GM12891 (cell line): ENCODE measurements around the gene GLTP.
"Not testable (repeated sequence)": the region's sequence is repeated elsewhere in the genome, so short reads cannot be mapped to it uniquely, and the experiment has no call there.

Experiments
- DNase-seq: peaks from one replicate; pipeline ENCODE4 v3.0.0; 2011; ENCODE audit warnings: low spot score; ENCODE audit not compliant: insufficient read length
- FAIRE-seq: peaks from 2 replicates; lab custom pipeline; 2011; peaks lifted over from hg19 to GRCh38; lab: Jason Lieb, UNC
- PAX5 ChIP-seq: IDR thresholded peaks from 2 replicates; pipeline ENCODE4 v1.6.1; 2011; ENCODE audit warnings: low read length, moderate library complexity, mild to moderate bottlenecking; ENCODE audit not compliant: insufficient read depth, severe bottlenecking
- POLR2A ChIP-seq: IDR thresholded peaks from 2 replicates; pipeline ENCODE4 v1.6.1; 2011; ENCODE audit warnings: low read depth, low read length, control low read depth
- POLR2AphosphoS5 ChIP-seq: IDR thresholded peaks from 2 replicates; pipeline ENCODE4 v1.6.1; 2011; ENCODE audit warnings: low read depth, low read length, control low read depth
- POU2F2 ChIP-seq: IDR thresholded peaks from 2 replicates; pipeline ENCODE4 v1.6.1; 2011; ENCODE audit warnings: low read depth, mild to moderate bottlenecking, control low read depth, low read length, moderate library complexity
- SPI1 ChIP-seq: IDR thresholded peaks from 2 replicates; pipeline ENCODE4 v1.6.1; 2011; ENCODE audit warnings: low read depth, low read length, control low read depth
- TAF1 ChIP-seq: IDR thresholded peaks from 2 replicates; pipeline ENCODE4 v1.6.1; 2011; ENCODE audit warnings: low read depth, low read length, control low read depth

GLTP gene

DNA sequence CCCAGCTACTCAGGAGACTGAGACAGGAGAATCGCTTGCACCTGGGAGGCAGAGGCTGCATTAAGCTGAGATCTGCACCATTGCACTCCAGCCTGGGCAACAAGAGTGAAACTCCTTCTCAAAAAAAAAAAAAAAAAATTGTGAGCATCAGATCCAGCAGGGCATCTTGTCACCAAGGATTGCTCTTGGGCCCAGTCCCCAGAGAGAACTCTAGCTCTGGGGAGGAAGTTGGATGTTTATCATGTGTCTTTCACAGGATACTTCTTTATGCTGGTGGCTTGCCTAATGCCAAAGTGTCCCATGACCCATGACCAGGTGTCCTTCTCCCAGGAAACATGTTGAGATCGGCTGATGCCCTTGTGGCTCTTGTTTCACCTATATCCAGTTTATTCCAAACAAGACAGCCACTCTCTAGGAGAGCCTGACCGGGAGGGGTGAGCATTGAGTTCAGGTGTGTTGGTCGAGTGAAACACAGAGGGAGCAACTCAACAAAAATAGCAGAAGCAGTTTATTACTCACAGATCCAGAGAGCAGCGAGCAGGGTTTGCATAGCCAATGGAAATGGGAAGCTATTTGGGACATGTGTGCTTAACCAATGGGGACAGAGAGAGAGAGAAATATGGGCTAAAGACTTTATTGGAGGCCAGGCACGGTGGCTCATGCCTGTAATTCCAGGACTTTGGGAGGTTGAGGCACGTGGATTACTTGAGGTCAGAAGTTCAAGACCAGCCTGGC, 13.1 kb upstream of the GLTP start:
- no peak for DNase-seq
- FAIRE-seq: no peak
- TF ChIP-seq SPI1 (no peak; the same call in 1 of the 2 replicates), PAX5 (no peak), POU2F2 (no peak), POLR2A (no peak), POLR2AphosphoS5 (no peak)

- no peak for TF ChIP-seq TAF1
- no peak for TF ChIP-seq POU2F2
- TF ChIP-seq PAX5: no peak
- no peak for TF ChIP-seq POLR2AphosphoS5
- TF ChIP-seq POLR2A: no peak
- no peak for TF ChIP-seq SPI1
- DNase-seq (no peak), FAIRE-seq (peak; percentile 85)
These were observed 12.4 kb upstream of the GLTP start for GRCh38 chr12:109892748-109893147.

GRCh38 chr12:109892165-109892715, 11.9 kb upstream of the GLTP start:
- FAIRE-seq (no peak), DNase-seq (no peak)
- TF ChIP-seq PAX5: no peak
- TF ChIP-seq POLR2AphosphoS5: no peak
- TF ChIP-seq POU2F2: no peak
- no peak for TF ChIP-seq TAF1
- no peak for TF ChIP-seq SPI1
- TF ChIP-seq POLR2A: no peak

DNA sequence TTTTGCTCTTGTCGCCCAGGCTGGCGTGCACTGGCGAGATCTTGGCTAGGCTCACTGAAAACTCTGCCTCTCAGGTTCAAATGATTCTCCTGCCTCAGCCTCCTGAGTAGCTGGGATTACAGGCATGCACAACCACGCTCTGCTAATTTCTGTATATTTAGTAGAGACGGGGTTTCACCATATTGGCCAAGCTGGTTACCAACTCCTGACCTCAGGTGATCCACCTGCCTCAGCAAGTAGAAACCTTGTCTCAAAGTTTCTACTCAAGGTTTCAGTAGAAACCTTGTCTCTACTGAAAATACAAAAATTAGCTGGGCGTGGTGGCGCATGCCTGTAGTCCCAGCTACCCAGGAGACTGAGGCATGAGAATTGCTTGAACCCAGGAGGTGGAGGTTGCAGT, 11.4 kb upstream of the GLTP start:
- not testable (repeated sequence) for FAIRE-seq, DNase-seq

GRCh38 chr12:109890620-109891170, 10.4 kb upstream of the GLTP start:
- DNase-seq (no peak), FAIRE-seq (no peak)
- TF ChIP-seq PAX5 (no peak), TAF1 (no peak), POLR2A (no peak), SPI1 (no peak), POLR2AphosphoS5 (no peak), POU2F2 (no peak)

DNA sequence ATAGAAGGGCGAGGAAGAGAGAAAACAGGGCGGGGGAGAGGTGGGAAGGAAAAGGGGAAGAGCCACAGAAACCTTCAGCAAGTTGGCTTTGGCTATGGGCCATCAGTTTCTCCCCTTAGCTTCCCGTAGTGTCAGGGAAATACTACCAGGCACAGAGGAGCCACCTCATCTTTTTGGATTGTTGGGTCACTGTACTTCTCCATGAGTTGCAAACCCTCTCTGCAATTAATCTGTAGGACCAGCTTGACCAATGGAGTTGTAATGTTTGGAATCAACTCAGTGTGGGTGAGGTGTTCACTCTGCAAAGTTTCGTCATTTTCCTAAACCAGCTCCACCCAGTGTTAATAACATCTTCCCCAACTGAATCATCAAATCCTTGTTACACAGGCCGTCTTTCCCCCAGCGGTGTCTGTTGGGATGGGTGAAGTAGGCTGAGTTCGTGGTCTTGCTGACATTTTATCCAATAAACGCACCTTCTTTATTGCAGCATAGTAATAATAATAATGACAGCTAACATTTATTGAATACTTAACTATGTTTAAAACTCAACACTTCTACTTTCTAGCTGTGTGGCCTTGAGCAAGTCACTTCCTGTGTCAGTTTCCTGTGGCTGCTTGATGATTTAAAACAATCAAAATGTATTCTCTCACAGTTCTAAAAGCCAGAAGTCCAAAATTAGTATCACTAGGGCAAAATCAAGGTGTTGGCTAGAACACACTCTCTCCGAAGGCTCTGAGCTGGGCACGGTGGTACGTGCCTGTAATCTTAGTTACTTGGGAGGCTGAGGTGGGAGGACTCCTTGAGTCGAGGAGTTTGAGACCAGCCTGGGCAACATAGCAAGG, 8.1 kb upstream of the GLTP start:
- FAIRE-seq: peak; percentile 48
- peak; percentile 25; the same call in 1 of the 2 replicates for TF ChIP-seq SPI1
- TF ChIP-seq TAF1: no peak
- no peak for DNase-seq

GRCh38 chr12:109885616-109886015, 5.3 kb upstream of the GLTP start:
- no peak for TF ChIP-seq SPI1
- no peak for TF ChIP-seq TAF1
- no peak for TF ChIP-seq POU2F2
- no peak for TF ChIP-seq POLR2A
- no peak for TF ChIP-seq POLR2AphosphoS5
- no peak for TF ChIP-seq PAX5
- FAIRE-seq: no peak
- no peak for DNase-seq

- no peak for DNase-seq
- TF ChIP-seq PAX5 (no peak), SPI1 (no peak), TAF1 (no peak), POU2F2 (no peak), POLR2AphosphoS5 (no peak), POLR2A (no peak)
- no peak for FAIRE-seq
These were observed 3.1 kb upstream of the GLTP start for GRCh38 chr12:109883461-109883860.

DNA sequence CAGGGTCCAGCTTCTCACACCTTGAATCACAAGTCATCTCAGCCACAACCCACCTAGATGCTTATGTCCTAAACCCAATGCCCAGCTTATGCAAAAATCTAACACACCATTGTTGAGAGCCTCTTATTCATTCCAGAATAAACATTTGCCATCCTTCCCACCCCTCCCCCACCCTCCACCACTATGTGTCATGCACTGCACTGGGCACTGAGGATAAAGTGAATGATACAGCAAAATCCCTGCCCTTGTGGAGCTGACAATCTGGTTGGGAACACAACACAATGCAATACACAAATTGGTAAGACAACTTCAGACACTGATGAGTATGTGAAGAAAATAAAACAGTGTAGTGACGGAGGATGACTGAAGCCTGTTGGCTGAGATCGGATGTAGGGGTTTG, 1.4 kb upstream of the GLTP start:
- DNase-seq (no peak), FAIRE-seq (no peak)
- TF ChIP-seq TAF1 (no peak), POLR2AphosphoS5 (no peak), SPI1 (no peak), PAX5 (no peak), POU2F2 (no peak), POLR2A (no peak)

GRCh38 chr12:109880938-109881337, 597 bp upstream of the GLTP start:
- peak; percentile 58 for FAIRE-seq
- TF ChIP-seq TAF1 (no peak), POU2F2 (no peak), SPI1 (no peak), POLR2A (no peak), PAX5 (no peak), POLR2AphosphoS5 (no peak)

More at GRCh38 chr12:109880938-109881337, 597 bp upstream of the GLTP start:
- no peak for DNase-seq
